GM21390 (cell line): ENCODE measurements around the gene YES1.
"Not testable (repeated sequence)": the region's sequence is repeated elsewhere in the genome, so short reads cannot be mapped to it uniquely, and the experiment has no call there.

Experiments
- ATAC-seq: cut with Tn5 transposase; IDR thresholded peaks from one replicate; pipeline ENCODE4 v1.9.1; 2021; ENCODE audit not compliant: unreplicated experiment

YES1 gene

DNA sequence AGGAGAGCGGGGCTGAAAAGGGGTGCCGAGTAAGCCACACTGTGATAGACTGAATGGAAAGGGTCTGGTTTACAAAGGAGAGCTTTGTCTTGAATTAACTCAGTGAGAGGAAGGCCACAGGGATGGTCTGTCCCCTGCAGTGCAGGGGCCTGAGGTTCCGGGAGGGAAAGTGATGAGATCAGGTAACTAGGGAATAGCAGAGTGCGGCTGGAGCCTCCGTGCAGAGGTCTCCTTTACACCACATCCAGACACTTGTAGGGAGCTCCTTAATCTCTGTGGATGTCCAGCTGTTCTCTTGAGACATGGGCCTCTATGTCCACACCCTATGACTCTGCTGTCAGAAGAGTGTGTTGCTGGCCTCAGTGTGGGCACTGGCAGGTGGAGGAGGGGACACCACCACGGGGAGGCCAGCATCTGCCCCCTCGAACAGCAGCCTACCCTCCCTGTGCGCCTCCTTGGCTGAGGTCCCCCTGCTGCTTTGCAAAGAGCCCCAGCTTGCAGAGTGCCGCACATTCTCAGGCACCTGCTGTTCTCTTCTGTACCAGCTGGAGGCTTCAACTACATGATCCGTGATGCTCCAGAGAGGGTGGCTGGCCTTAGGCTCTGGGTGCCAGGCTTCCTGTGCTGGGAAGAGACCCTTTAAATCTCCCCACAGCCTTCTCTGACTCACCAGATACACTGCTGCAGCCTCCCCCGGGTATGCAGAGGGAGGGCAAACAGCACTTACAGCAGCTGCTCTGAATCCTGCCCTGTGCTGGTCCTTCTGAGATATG, 125.5 kb downstream of the YES1 start:
- no peak for ATAC-seq

DNA sequence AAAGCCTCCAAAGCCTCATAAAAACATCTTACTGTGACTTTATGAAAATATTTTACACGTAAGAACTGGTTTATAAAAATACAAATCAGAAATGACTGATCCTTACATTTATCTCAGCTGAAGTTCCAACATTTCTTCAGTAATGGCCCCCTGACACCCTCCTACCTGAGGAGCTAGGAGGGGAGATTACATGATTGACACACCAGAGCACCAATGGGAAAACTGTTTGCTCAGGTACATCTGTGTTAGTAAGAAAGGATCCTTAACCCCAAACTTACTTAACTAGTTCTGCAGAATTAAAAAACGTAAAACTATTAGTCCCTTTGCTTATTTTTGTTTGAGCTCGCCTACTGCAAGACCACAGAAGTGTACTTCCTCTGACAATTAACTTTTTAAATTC, 126.6 kb downstream of the YES1 start:
- no peak for ATAC-seq

DNA sequence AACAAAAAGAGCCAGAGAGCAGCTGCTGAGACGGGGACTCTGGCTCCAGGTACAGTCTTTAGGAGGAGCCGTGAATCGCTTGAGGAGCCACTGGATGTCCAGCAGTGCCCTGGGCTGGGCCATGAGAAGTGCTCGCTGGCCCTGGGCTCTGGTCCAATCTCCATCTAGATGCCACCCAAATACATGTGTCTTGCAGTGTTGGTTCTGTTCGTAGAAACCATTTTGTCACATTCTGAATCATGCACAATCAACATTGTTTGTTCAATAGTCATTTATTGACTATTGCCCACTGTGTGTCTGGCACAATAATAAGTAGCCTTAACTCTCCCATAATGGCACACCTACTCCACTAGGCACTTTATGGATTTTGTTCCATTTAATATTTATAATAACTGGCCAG, 128.5 kb downstream of the YES1 start:
- no peak for ATAC-seq

DNA sequence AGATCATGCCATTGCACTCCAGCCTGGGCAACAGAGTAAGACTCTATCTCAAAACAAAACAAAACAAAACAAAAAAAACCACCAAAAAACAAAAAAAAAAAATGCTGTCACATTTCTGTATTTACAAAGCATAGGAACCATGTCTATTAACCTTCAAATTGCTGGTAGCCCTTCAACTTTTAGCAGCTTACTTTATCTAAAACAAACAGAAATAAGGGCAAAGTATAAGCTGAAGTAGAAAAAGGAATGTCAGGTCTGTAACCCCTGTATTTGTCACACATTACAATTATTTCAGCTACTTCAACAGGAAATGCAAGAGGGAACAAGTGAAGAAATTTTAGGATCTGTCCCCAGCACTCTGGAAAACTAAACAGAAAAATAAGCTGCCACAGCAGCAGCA, 129.2 kb downstream of the YES1 start:
- no peak for ATAC-seq

DNA sequence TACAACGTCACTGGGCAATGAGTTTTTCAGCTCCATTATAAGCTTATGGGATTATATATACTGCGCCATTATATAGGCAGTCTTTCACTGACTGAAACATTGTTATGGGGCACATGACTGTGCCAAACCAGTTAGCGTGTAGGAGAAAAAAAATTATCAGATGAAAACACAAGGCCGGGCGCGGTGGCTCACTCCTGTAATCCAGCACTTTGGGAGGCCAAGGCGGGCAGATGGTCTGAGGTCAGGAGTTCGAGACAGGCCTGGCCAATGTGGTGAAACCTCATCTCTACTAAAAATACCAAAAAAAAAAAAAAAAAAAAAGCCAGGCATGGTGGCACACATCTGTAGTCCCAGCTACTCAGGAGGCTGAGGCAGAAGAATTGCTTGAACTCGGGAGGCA, 129.6 kb downstream of the YES1 start:
- not testable (repeated sequence) for ATAC-seq

DNA sequence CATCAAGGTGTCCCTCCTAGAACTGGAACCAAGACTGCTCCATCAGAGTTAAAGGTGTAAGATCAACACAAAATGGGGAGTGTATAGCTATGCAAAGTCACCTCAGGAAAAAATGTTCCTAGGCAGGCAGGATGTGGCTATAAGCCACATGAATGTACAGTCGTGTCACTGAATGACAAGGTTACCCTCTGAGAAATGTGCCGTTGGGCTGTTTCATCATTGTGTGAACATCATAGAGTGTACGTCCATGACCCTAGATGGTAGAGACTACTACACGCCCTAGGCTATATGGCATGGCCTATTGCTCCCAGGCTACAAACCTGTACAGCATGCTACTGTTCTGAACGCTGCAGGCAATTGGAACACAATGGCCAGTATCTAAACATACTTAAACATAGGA, 130.1 kb downstream of the YES1 start:
- no peak for ATAC-seq

DNA sequence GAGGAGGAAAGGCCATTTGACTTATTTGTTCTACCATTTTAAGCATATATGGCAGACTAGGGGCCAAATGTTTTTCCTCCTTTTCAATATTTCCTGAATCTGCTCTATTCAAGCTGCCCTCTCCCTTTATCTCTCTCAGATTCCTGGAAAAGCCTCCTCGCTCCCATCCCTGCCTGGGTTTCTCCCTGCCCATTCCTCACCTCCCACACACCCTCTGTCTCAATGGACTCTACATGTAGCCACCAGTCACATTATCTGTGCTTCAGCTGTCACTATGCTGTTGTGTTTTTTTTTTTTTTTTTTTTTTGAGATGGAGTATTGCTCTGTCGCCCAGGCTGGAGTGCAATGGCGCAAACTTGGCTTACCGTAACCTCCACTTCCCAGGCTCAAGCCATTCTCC, 131.7 kb downstream of the YES1 start:
- no peak for ATAC-seq

DNA sequence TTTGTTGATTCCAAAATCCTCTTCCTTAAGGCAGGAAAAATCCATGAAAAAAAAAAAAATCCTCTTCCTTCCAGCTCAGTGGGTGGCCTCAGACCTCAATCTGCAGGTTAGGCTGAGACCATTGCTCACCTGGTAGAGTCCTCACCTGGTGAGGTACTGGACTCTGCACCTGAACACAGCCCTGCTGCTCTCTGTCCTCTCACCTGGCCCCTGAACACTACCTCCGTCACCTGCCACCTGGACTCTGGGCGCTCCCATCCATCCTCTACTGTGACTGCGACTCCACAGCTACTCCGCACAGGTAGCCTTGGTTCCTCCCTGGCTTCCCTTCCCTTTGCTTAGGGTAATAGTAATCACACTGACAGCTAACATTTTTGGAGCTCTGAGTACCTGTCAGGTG, 132.5 kb downstream of the YES1 start:
- no peak for ATAC-seq

DNA sequence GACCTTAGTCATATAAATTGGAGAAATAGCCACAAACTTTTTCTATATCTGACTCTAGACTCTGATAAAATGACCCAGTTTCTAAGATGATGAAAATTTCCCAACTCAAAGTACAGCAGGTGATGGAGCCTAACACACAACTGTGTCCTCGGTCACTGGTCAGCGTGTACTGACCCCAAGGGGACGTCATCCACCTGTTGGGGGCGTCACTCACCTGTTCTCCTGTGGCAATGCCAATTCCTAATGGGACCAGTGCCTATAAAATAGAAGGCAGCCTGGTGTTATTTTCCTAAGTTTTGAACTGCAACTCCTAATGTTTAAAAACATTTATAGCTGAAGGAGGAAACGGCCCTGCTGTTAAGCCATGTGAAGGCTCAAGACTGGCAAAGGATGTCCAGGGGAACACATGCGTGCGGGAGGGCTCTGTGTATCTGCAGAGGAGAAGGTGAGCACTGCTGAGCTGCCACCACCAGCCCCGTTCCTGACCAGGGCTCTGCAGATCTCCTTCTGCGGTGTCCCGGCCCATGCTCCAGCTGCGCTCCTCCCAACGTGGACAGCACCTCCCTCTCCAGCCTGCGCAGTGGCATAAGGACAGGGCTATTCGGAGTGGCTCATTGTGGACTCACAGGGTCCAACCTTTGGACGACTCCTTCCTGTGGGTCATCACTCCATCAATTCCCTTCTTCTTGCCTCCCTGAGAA, 133.4 kb downstream of the YES1 start:
- no peak for ATAC-seq

DNA sequence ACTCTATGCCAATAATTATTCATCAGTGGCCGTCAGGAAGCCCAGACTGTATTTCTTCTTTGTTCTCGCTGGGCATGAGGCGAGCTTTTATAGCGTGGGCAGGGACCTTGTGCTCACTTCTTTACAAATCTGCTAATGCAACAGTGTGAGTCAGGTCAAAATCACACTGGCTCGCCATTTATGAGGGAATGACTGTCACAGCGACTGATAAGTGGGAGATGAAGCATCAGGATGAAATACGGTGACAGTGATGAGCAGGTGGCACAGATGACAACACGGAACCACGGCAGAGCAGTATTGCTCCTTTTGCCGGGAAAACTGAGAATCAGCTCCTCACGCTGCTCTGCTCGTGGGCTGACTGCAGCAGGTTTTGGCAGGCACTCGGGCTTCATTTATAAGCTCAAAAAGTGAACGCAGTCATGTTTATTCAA, 134.1 kb downstream of the YES1 start:
- ATAC-seq: no peak

DNA sequence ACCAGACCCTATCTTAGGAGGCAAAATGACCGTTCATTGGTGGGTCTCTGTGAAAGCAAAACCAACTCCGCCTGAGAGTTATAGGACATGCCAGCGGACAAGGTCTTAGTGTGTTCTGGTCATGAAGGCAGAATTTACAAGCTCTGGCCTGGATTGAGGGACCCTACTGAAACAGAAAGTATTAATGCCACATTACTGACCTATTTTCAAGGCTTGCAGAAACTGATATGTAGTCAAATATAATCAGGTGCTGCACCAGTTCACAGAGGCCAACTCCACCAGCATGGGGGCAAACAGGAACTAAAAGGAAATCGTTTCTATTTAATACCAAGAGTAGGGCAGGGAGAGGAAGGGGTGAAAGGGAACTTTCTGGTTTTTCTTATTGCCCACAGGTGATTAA, 134.9 kb downstream of the YES1 start:
- no peak for ATAC-seq

DNA sequence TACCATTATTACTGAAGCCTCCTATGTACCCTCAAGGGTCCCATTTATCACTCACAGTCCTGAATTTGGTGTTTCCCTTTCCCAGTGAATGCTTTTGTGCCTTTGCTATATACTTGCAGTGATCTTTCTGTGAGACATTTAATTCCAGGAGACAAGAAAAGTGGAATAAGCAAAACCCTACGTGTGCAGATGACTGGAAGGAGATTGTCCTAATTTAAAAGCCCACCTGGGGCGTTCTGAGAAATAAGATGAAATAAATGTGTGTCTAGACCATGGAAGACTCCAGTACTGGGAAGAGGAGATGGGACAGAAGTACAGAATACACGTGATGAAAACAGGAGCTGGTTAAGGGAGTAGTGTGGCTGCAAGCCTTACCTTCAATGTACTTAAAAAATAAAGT, 135.3 kb downstream of the YES1 start:
- ATAC-seq: no peak

DNA sequence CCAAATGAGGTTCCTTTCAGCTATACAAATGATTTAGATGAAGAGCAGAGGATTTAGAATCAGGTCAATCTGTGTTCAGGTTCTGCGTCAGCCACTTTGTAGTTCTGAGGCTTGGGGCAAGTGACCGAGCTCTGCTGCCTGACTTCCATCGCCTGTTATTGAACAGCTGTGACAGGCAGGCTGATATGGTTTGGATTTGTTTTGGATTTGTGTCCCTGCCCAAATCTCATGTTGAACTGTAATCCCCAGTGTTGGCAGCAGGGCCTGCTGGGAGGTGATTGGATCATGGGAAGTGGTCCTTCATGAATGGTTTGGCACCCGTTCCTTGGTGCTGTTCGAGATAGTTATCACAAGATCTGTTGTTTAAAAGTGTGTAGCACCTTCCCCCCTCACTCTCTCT, 136.0 kb downstream of the YES1 start:
- no peak for ATAC-seq

DNA sequence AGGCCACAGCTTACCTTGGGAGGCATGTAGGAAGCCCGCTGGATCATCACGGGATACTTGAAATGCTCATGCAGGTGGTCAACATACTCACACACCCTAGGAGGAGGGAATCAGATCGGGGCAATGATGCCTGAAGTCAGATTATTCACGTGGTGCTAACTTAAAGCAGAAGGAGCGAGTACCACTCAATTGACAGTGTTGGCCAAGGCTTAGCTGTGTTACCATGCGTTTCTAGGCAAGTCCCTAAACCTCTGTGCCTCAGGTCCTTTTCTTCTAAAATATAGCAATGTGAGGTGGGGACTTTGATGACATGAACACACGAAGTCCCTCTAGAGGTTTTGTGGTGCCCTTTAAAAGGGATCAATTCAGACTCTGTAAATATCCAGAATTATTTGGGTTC, 136.7 kb downstream of the YES1 start:
- ATAC-seq: no peak

DNA sequence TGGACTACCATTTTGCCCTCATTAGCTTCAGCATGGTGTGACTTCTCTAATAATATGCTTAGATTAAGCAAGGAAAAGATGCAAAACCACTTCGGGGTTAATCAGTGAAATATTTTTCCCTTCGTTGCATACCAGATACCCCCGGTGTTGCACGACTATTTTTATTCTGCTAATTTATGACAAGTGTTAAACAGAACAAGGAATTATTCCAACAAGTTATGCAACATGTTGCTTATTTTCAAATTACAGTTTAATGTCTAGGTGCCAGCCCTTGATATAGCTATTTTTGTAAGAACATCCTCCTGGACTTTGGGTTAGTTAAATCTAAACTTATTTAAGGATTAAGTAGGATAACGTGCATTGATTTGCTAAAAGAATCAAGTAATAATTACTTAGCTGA, 138.3 kb downstream of the YES1 start:
- no peak for ATAC-seq

DNA sequence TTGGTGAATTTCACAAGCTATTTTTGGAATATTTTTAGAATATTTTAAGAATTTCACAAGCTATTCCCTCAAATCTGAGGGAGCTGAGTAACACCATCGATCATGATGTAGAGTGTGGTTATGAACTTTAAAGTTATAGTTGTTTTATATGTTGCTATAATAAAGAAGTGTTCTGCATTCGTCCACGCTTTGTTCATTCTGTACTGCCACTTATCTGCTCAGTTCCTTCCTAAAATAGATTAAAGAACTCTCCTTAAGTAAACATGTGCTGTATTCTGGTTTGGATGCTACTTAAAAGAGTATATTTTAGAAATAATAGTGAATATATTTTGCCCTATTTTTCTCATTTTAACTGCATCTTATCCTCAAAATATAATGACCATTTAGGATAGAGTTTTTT, 138.7 kb downstream of the YES1 start:
- ATAC-seq: no peak
